HK-2 (cell line): Measurements from ENCODE around the gene ABHD16A.
"Not testable (repeated sequence)": the region's sequence is repeated elsewhere in the genome, so short reads cannot be mapped to it uniquely, and the experiment has no call there.

Source experiments
- DNase-seq: peaks from one replicate; pipeline ENCODE4 v3.0.0-alpha.2; 2018; ENCODE audit not compliant: unreplicated experiment

The ABHD16A gene

GRCh38 chr6:31715022-31715958, 12.2 kb upstream of the ABHD16A start, which contains the start of gene LY6G6D:
LY6G6D (plus strand) TSS chr6:31715348; CDS start chr6:31715356, 8 bp downstream.
- DNase-seq = no peak

DNA sequence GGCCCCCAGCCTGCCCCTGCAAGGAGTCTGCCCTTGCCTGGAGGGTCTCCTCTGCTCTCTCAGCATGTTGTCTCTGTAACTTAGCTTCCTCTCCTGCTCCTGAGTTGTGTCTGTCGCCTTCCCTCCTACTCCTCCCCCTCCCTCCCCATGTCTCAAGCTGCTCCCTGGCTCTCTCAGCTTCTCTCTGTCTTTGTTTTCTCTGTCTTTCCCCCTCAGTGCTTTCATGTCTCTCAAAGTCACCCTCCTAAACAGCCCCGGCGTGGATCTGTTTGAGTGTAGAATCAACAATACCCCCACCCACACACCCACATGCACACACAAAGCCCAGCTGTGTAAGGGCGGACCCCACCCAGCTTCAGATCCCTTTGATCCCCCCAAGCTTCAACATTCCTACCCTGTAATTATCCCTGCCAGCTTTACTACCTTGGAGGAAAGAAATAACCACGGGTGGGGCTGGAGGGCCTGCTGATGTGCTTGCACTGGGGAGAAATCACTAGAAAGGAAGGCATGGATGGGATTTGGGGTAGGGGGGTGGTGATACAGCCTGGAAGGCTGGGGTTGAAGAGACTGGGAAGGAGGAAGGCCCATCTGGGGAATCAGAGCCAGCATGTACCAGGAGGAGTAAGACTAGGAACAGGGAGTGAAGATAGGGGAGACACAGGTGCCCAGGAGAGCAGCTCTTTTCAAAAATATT, 11.0 kb upstream of the ABHD16A start:
- DNase-seq = no peak

GRCh38 chr6:31713465-31713864, 10.3 kb upstream of the ABHD16A start:
- no peak for DNase-seq

DNA sequence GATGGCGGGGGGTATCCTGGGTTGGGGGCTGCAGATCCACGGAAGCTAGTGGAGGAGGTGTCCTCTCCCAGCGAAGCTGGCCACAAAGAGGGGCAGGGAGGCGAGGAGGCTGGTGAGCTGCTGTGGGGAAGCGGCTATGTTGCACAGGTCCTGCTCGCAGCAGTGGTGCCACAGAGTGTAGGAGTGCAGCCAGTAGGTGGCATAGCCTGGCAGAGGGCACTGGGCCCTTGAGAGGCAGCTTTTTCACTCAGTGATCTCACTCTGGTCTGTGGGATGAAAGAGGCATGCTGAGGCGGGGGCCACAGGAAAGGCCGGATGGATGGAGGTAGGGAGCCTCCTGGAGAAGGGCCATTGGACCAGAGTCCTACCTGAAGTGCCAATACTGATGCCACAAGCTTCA, 9.2 kb upstream of the ABHD16A start:
- DNase-seq = no peak

DNA sequence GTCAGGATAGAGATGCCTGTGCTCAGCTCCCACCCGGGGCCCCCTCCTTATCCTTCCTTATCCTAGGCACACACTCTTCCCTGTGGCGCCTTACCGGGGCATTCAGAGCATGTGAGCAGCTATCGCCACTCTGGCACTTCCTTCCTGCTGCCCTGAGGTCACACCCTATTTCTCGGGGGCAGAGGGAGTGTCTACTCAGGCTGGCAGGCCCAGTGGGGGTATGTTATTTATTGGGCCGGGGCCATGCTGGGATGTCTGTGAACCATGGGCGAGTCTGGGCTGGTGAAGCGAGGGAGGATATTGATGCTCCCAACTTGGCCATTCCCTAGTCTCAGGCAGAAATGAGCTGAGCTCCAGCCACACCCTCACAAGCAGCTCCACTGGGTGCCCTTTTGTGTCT, 8.1 kb upstream of the ABHD16A start:
- DNase-seq = no peak

DNA sequence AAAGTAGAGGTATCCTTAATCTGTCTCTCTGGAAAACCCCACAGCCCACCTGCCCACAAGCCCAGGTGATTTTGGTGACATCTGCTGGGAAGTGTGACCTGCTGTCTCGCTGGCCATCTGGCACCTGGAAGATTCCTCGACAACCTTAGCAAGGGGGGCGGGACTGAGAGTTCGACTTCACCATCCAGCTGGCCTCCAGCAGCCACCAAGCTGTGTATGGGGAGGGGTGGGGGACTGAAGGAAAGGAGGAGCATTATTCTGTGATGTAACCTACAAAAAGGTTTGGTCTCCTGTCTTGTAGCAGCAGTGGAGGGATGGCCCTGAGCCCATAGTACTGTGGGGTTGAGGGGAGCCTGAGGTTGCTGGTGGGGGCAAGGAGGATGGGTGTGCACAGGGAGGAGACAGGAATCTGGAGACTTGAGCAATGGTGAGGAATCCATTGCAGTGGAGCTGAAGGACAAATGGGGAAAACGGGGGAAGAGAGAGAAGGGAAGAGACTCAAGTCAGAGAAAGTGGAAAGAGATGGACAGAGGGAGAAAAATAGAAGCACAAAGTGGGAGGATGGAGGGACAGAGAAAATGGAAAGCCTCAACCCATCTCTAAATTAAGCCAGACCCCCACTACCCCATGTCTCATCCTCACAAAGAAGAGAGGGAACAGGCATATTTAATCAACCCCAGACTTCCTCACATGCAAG, 7.5 kb upstream of the ABHD16A start:
- DNase-seq = no peak

DNA sequence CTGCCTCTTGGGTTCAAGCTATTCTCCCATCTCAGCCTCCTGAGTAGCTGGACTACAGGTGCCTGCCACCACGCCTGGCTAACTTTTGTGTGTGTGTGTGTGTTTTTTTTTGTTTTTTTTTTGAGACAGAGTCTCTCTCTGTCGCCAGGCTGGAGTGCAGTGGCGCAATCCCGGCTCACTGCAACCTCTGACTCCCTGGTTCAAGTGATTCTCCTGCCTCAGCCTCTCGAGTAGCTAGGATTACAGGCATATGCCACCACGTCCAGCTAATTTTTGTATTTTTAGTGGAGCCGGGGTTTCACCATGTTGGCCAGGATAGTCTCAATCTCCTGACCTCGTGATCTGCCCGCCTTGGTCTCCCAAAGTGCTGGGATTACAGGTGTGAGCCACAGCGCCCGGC, 6.0 kb upstream of the ABHD16A start:
- not testable (repeated sequence) for DNase-seq

DNA sequence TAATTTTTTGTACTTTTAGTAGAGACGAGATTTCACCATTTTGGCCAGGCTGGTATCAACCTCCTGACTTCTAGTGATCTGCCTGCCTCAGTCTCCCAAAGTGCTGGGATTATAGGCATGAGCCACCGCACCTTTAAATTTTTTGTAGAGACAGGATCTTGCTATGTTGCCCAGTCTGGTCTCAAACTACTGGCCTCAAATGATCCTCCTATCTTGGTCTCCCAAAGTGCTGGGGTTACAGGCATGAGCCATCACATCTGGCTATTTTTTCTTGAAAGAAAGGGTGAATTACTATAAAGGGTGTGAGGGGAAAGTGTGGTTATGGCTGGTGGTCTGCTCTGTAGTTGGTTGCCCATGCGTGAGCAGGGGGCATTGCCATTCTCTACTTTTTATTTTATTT, 5.1 kb upstream of the ABHD16A start:
- DNase-seq = no peak

- no peak for DNase-seq
These were observed 4.6 kb upstream of the ABHD16A start for GRCh38 chr6:31707701-31708100.

DNA sequence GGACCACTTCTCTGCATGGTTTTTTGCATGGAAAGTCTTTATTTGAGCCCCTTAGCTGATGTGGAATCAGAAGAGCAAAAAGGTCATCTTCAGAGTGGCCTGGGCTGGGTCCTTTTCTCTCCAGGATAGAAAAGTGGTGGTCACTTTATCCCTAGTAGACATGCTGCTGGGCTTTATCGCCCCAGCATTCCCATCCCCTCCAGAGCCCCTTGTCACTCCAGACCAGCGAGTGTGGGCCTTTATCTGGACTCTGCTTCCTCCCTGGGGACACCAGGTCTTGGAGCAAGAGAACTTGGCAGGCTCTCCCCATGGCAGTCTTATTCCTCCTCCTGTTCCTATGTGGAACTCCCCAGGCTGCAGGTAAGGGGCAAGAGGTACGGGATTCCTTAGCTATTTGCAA, 3.5 kb upstream of the ABHD16A start, which contains the start of gene LY6G6F:
Gene LY6G6F, plus strand, starts transcription at position 268 of the 400 bp plus-strand sequence. Its CDS starts 41 bp downstream, at position 309.
- DNase-seq = no peak

GRCh38 chr6:31705931-31706330, 2.8 kb upstream of the ABHD16A start:
- DNase-seq = no peak

GRCh38 chr6:31702405-31702818, 712 bp downstream of the ABHD16A start:
- no peak for DNase-seq

DNA sequence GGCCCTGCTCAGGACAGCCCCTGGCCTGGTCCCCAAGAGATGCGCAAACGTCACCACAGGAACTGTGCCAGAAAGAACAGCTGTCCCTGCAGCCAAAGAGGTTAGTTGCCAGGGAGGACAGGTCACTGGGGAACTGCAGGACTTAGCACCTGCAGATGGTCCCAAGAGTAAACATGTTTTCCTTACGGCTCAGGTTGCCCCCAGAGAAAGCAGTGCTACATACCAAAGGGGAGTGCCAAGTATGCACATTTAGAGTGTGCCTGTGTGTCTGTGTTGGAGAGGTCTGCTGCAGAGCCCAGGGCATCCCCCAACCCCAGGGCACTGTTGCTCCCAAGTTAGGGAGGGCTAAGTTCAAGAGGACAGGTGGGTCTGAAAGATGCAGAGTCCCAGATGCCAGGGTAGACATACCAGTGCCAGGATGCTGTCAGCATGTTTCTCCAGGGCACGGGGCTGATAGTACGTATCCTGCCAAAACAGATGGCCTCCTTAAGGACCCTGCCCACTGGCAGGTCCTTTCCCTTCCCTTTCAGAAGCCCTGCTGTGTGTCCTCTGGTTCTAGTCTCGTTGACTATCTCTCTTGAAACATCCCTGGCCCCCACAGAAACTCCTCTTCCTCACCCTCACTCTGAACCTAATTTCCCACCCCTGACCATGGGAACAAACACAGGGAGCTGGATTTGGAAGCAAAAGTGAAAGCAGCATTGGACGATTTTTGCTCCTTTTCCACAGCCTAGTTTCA, 1.3 kb downstream of the ABHD16A start:
- DNase-seq = no peak

- no peak for DNase-seq
These were observed 2.3 kb downstream of the ABHD16A start for GRCh38 chr6:31700740-31701401.

- no peak for DNase-seq
These were observed 5.6 kb downstream of the ABHD16A start for GRCh38 chr6:31697555-31697954.

DNA sequence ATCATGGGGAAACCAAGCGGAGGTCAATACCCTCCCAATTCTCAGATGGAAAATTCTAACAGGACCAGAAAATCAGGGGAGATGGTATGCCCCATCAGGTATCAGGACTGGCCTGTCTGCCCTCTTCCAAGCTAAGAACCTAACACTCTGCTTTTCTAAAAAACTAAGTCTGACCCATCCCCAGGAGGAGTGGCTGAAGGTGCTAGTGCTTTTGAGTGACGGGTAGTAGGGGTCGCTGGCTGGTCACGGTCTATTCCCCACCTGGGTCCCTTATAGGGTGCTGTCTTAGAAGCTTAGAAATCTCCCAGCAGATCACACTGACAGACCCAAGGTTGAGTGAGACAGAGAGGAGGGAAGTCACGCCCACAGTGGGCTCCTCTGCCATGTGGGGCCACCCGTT, 9.6 kb downstream of the ABHD16A start:
- DNase-seq = no peak

- DNase-seq = no peak
These were observed 10.2 kb downstream of the ABHD16A start for GRCh38 chr6:31692886-31693285.

DNA sequence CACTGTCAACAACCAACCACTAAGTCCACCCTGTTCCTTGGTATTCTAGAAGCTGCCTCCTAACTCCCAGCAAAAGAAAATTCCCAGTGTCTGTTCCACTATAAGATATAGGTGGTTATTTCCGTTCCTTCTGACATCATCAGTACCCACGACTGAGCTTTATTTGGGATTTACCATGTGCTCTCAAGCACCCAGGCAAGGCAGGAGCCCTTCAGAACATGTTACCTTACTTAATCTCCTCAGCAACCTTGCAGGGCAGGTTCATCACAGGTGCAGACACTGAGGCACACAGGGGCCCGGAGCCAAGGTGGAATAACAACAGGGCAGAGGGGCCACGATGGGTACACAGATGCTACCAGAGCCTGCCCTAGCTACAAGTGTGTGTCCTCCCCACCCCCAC, 10.8 kb downstream of the ABHD16A start:
- DNase-seq = no peak

- DNase-seq = no peak
These were observed 11.5 kb downstream of the ABHD16A start for GRCh38 chr6:31691564-31692108.

GRCh38 chr6:31691078-31691463, 12.1 kb downstream of the ABHD16A start:
- no peak for DNase-seq
